Measurements from ENCODE around the gene KRTAP10-7. TPM values are rescaled to one million over a fixed set of nuclear protein-coding genes. Genes with fewer than 3 reads are reported as not detected.

KRTAP10-7 gene
- total and polyA plus RNA-seq, 10 donors: not detected

DNA sequence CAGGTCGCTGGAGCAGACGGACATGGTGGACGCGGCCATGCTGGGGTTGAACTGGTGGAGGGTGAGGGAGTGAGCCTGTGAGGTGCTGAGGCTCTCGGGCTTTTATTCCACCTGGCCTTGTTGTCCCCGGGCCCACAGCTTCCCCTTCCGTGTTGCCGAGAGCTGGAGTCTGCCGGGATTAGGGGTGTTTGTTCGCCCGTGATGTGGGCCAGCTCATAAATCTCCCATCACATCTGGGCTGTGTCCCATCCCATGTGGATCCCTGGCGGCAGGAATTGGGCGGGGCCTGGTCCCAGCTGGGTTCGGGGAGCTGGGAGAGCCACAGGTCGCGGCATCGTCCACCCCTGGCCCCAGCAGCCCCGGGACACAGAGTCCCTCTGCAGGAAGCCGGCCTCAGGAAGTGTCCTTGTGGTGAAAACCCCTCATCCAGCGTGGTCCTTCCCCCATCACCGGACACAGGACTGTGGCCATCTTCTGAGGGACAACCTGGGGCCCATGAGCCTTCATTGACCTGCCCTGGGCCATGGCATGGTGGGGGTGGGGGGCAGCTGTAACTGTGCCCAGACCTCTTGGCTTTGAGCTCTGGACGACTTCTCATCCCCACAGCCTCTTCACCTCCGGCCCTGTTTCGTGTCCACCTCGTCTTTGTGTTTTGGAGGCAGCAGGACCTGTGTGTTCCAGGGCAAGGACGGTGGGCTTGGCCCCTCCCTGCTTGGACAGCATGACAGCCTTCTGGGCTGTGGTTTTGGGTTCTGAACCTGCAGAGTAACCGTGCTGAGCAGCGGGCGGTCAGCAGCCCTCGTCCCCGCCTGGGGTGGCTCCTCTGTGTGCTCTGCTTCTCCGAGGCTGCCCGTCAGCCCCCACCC, 7.7 kb upstream of the KRTAP10-7 start, which contains the start of gene KRTAP10-6:
Gene KRTAP10-6, minus strand, starts transcription at position 60 of the 866 bp plus-strand sequence. Its CDS starts 21 bp downstream, at position 39.
- Histone ChIP-seq H3K4me1 (no peaks in the 10 kb centered on the region), H3K27ac (no peak within 1 kb of the TSS), H3K4me3 (no peak within 1 kb of the TSS), H3K36me3 (no peaks in the 10 kb centered on the region), H3K9me3 (no peaks in the 10 kb centered on the region), H3K27me3 (replicated peaks in 1 of 7) (peaks cover 0 to 39% (median 12%) of the 10 kb centered on the region in 7 donors)
- no peak for DNase-seq
- intact Hi-C loops (cut with DNase I; ENCODE audit: low total_unique reads): no loop called here
- TF ChIP-seq POLR2A (IDR thresholded peaks at IDR 0.05) (no peak), POLR2AphosphoS5 (IDR thresholded peaks at IDR 0.05) (no peak)
- TF ChIP-seq, protein P1, sequence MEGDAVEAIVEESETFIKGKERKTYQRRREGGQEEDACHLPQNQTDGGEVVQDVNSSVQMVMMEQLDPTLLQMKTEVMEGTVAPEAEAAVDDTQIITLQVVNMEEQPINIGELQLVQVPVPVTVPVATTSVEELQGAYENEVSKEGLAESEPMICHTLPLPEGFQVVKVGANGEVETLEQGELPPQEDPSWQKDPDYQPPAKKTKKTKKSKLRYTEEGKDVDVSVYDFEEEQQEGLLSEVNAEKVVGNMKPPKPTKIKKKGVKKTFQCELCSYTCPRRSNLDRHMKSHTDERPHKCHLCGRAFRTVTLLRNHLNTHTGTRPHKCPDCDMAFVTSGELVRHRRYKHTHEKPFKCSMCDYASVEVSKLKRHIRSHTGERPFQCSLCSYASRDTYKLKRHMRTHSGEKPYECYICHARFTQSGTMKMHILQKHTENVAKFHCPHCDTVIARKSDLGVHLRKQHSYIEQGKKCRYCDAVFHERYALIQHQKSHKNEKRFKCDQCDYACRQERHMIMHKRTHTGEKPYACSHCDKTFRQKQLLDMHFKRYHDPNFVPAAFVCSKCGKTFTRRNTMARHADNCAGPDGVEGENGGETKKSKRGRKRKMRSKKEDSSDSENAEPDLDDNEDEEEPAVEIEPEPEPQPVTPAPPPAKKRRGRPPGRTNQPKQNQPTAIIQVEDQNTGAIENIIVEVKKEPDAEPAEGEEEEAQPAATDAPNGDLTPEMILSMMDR (IDR thresholded peaks at IDR 0.05 in 8 of 11, conservative IDR thresholded peaks at IDR 0.05 in 3 of 11): no peak
- WGBS, 5 donors: 57 to 70% (median 61%) methylated on average over 18 to 33 of the region's 33 CpGs

DNA sequence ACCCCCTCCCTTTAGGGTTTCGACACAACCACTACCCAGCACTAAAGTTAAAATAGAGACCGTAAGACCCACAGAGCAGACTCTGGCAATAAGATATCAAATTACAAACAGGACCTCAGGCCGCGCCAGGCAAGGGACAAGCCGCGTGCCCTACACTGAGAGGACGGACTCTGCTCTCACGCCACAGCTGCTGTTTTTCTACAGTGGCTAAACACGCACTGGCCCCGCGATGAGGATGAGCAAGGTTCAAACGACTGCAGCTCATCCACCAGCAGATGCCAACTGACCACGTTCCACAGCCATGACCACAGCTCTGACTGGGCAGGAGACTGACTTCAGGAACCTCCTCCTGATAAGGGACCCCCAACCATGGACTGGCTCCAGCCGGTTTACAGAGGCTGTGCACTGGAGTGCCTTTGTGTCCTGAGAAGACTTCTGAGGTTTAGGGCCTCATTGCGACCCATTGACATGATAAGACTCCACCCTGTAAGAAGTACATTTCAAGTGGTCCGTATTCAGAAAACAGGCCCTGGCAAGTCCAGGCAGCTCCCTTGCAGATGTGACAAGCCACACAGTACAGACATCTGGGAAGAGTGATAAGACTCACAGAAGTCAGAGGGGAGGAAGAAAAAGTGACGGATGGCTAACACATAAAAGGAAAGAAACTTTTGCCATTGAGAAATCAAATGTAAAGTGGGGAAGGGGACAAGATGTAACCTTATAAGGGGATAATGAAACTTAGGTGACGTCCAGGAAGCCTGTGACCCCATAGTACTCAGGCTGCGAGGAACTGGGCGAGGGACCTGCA, 6.6 kb upstream of the KRTAP10-7 start:
- TF ChIP-seq POLR2A (IDR thresholded peaks at IDR 0.05) (no peak), POLR2AphosphoS5 (IDR thresholded peaks at IDR 0.05) (no peak)
- TF ChIP-seq, protein P1 (IDR thresholded peaks at IDR 0.05 in 8 of 11, conservative IDR thresholded peaks at IDR 0.05 in 3 of 11): no peak
- DNase-seq: no peak

DNA sequence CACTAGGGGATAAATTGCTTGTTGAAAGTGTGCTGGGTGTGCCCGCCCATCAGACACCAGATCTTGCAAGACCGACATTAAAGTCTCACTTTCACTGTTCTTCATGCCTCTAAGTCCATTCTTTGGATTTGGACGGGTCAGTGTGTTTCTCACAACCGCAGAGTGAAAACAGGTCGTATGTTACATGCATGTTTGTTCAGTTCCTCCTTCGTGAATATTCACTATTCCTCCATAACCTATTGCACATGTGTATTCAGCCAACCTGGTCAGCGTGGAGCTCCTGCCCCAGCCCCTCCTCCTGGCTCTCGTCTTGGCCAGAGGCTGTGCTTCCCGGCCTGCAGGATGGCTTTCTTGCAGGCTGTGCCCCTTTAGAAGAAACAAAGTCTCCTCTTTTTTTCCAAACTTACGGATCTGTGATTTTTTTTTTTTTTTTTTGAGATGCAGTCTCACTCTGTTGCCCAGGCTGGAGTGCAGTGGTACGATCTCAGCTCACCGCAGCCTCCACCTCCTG, 5.9 kb upstream of the KRTAP10-7 start:
- intact Hi-C loops (cut with DNase I; ENCODE audit: low total_unique reads): no loop called here
- Histone ChIP-seq H3K4me3 (no peak overlapping the region), H3K27ac (no peak overlapping the region), H3K36me3 (no peaks in the 10 kb centered on the region), H3K4me1 (no peaks in the 10 kb centered on the region), H3K9me3 (peaks cover 0 to 11% (median 0%) of the 10 kb centered on the region in 8 donors), H3K27me3 (replicated peaks in 1 of 7) (peaks cover 0 to 42% (median 11%) of the 10 kb centered on the region in 7 donors)
- DNase-seq: no peak
- no peak for TF ChIP-seq POLR2AphosphoS5 (IDR thresholded peaks at IDR 0.05)
- TF ChIP-seq POLR2A (IDR thresholded peaks at IDR 0.05): no peak
- TF ChIP-seq, protein P1 (IDR thresholded peaks at IDR 0.05 in 8 of 11, conservative IDR thresholded peaks at IDR 0.05 in 3 of 11): no peak
- WGBS, 5 donors: 78 to 85% (median 83%) methylated on average over 12 of the region's 12 CpGs

More for the DNA sequence above, 6.6 kb upstream of the KRTAP10-7 start:
- H3K4me3 ChIP-seq: no peak overlapping the region
- no peaks in the 10 kb centered on the region for H3K36me3 ChIP-seq
- no peaks in the 10 kb centered on the region for H3K4me1 ChIP-seq
- WGBS, 5 donors: 63 to 78% (median 72%) methylated on average over 20 of the region's 20 CpGs
- H3K27me3 ChIP-seq (replicated peaks in 1 of 7): peaks cover 0 to 43% (median 12%) of the 10 kb centered on the region in 7 donors
- intact Hi-C loops (cut with DNase I; ENCODE audit: low total_unique reads): no loop called here
- peaks cover 0 to 9% (median 0%) of the 10 kb centered on the region in 8 donors for H3K9me3 ChIP-seq
- no peak overlapping the region for H3K27ac ChIP-seq
